H1 (cell line): Measurements from ENCODE around the gene AGAP1. TPM values are rescaled to one million over a fixed set of nuclear protein-coding genes. Genes with fewer than 3 reads are reported as not detected.

Experiments
- CTCF ChIA-PET: fragments of 300-600 bp; sonication (Branson Sonifier 250); formaldehyde crosslinking; loops from one replicate; lab custom pipeline; 2021; ENCODE audit not compliant: partially characterized antibody; lab: Charles Lee
- POLR2A ChIA-PET: fragments of 300-600 bp; sonication (Branson Sonifier 250); formaldehyde crosslinking; loops from one replicate; lab custom pipeline; 2021; ENCODE audit warnings: inconsistent platforms; ENCODE audit not compliant: partially characterized antibody; lab: Charles Lee
- DNase-seq, 2 experiments: peaks; one replicate each; pipeline versions ENCODE4 v3.0.0 to v3.0.0-alpha.2; 2010 to 2022; ENCODE audit warnings: low spot score in 2 of 2, low read depth in 1 of 2, mixed read lengths in 1 of 2
- FAIRE-seq: peaks from 2 replicates; lab custom pipeline; 2011; peaks lifted over from hg19 to GRCh38; lab: Jason Lieb, UNC
- H2AFZ ChIP-seq: 2 replicates; pipeline ENCODE4 v1.8.1; 2012; ENCODE audit warnings: low read length, inconsistent platforms
- H2AK5ac ChIP-seq: 2 replicates; pipeline ENCODE4 v1.6.1; 2013; ENCODE audit warnings: low read depth, low read length
- H2BK120ac ChIP-seq: replicated peaks from 2 replicates; pipeline ENCODE3; 2013; ENCODE audit warnings: low read depth, low read length, inconsistent platforms
- H2BK12ac ChIP-seq: 2 replicates; pipeline ENCODE4 v1.6.1; 2013; ENCODE audit warnings: low read depth, low read length
- H2BK15ac ChIP-seq: 2 replicates; pipeline ENCODE4 v1.6.1; 2013; ENCODE audit warnings: low read length
- H2BK20ac ChIP-seq: 2 replicates; pipeline ENCODE4 v1.6.1; 2013; ENCODE audit warnings: low read length
- H2BK5ac ChIP-seq: 2 replicates; pipeline ENCODE4 v1.6.1; 2013; ENCODE audit warnings: low read depth, low read length
- H3K14ac ChIP-seq: 2 replicates; pipeline ENCODE4 v1.6.1; 2013; ENCODE audit warnings: inconsistent platforms; ENCODE audit not compliant: insufficient read length
- H3K18ac ChIP-seq: 2 replicates; pipeline ENCODE4 v1.6.1; 2013; ENCODE audit warnings: low read length; ENCODE audit errors: extremely low read depth
- H3K23ac ChIP-seq: 2 replicates; pipeline ENCODE4 v1.6.1; 2013; ENCODE audit warnings: inconsistent platforms; ENCODE audit not compliant: insufficient read length
- H3K23me2 ChIP-seq: 2 replicates; pipeline ENCODE4 v1.6.1; 2013; ENCODE audit warnings: low read depth, low read length
- H3K27ac ChIP-seq: 2 replicates; pipeline ENCODE4 v1.6.1; 2011; ENCODE audit warnings: low read depth, low read length, inconsistent platforms
- H3K27me3 ChIP-seq, 4 experiments: replicated peaks in 1 of 4; 1 replicate in 1 of 4; 2 replicates in 3 of 4; pipeline versions ENCODE4 v1.6.1 to v1.8.1; 2011 to 2013; ENCODE audit warnings: low read length in 3 of 4, mild to moderate bottlenecking in 3 of 4, inconsistent platforms in 2 of 4, mixed read lengths in 2 of 4, moderate library complexity in 1 of 4; ENCODE audit not compliant: control insufficient read depth in 3 of 4, insufficient read depth in 3 of 4; ENCODE audit errors: extremely low read depth in 1 of 4
- H3K36me3 ChIP-seq, 4 experiments: 2 replicates each; pipeline versions ENCODE4 v1.6.1 to v1.8.1; 2011 to 2013; ENCODE audit warnings: mild to moderate bottlenecking in 4 of 4, low read length in 3 of 4, moderate library complexity in 2 of 4, control low read depth in 1 of 4, inconsistent platforms in 1 of 4; ENCODE audit not compliant: insufficient read depth in 4 of 4, control insufficient read depth in 2 of 4
- H3K4ac ChIP-seq: replicated peaks from 2 replicates; pipeline ENCODE3; 2013; ENCODE audit warnings: low read length, low read depth, mixed read lengths, inconsistent platforms; ENCODE audit not compliant: insufficient read length
- H3K4me1 ChIP-seq, 4 experiments: replicated peaks in 1 of 4; 1 replicate in 1 of 4; 2 replicates in 3 of 4; pipeline versions ENCODE4 v1.6.1 to v1.8.1; 2011 to 2013; ENCODE audit warnings: low read length in 3 of 4, inconsistent platforms in 2 of 4, mixed read lengths in 1 of 4; ENCODE audit not compliant: insufficient read depth in 4 of 4, control insufficient read depth in 3 of 4
- H3K4me2 ChIP-seq, 2 experiments: 2 replicates each; pipeline versions ENCODE4 v1.6.1 to v1.8.1; 2011 to 2013; ENCODE audit warnings: low read depth in 2 of 2, low read length in 2 of 2, control low read depth in 1 of 2, inconsistent platforms in 1 of 2, mild to moderate bottlenecking in 1 of 2; ENCODE audit not compliant: insufficient read depth in 1 of 2
- H3K4me3 ChIP-seq, 4 experiments: fragments of 200-600, 300-600 bp in 1 of 4; sonication (generic), shearing (Covaris generic), sonication (Bioruptor Twin) in 1 of 4; 2 replicates each; pipeline versions ENCODE4 v1.5.1 to v1.8.1; 2011 to 2016; ENCODE audit warnings: low read length in 4 of 4, low read depth in 3 of 4, control low read depth in 2 of 4, inconsistent platforms in 2 of 4, mild to moderate bottlenecking in 2 of 4, mixed read lengths in 1 of 4, moderate library complexity in 1 of 4; ENCODE audit not compliant: insufficient read depth in 2 of 4; ENCODE audit errors: extremely low read depth in 1 of 4
- H3K56ac ChIP-seq: replicated peaks from 2 replicates; pipeline ENCODE3; 2013; ENCODE audit warnings: low read depth, mild to moderate bottlenecking, mixed read lengths, low read length, inconsistent platforms; ENCODE audit not compliant: insufficient read length
- H3K79me1 ChIP-seq: 2 replicates; pipeline ENCODE4 v1.6.1; 2013; ENCODE audit warnings: low read depth, low read length, control low read depth
- H3K79me2 ChIP-seq, 2 experiments: 2 replicates each; pipeline versions ENCODE4 v1.6.1 to v1.8.1; 2012 to 2013; ENCODE audit warnings: low read length in 2 of 2, mild to moderate bottlenecking in 2 of 2, inconsistent platforms in 1 of 2; ENCODE audit not compliant: insufficient read depth in 2 of 2, control insufficient read depth in 1 of 2
- H3K9ac ChIP-seq, 4 experiments: replicated peaks in 1 of 4; 1 replicate in 1 of 4; 2 replicates in 3 of 4; pipeline versions ENCODE4 v1.6.1 to v1.8.1; 2011 to 2013; ENCODE audit warnings: low read depth in 3 of 4, low read length in 3 of 4, control low read depth in 2 of 4, mild to moderate bottlenecking in 2 of 4, moderate library complexity in 2 of 4, inconsistent platforms in 1 of 4; ENCODE audit errors: extremely low read depth in 1 of 4
- H3K9me3 ChIP-seq, 2 experiments: 2 replicates each; pipeline versions ENCODE4 v1.6.1 to v1.8.1; 2012 to 2013; ENCODE audit warnings: mild to moderate bottlenecking in 2 of 2, moderate library complexity in 2 of 2, control low read depth in 1 of 2, inconsistent platforms in 1 of 2, low read depth in 1 of 2, low read length in 1 of 2, mixed read lengths in 1 of 2; ENCODE audit not compliant: insufficient read depth in 2 of 2
- H4K20me1 ChIP-seq, 2 experiments: replicated peaks in 1 of 2; 2 replicates each; pipeline versions ENCODE3 to v1.8.1; 2011 to 2013; ENCODE audit warnings: inconsistent platforms in 2 of 2, low read length in 2 of 2, mild to moderate bottlenecking in 1 of 2; ENCODE audit not compliant: insufficient read depth in 2 of 2, control insufficient read depth in 1 of 2
- H4K5ac ChIP-seq: 2 replicates; pipeline ENCODE4 v1.6.1; 2013; ENCODE audit warnings: low read length, low read depth, mixed read lengths, inconsistent platforms; ENCODE audit not compliant: insufficient read length
- H4K8ac ChIP-seq: 2 replicates; pipeline ENCODE4 v1.8.0; 2013; ENCODE audit warnings: mild to moderate bottlenecking, moderate library complexity, low read length, inconsistent platforms; ENCODE audit not compliant: insufficient read depth; ENCODE audit errors: extremely low read depth
- H4K91ac ChIP-seq: replicated peaks from 2 replicates; pipeline ENCODE3; 2013; ENCODE audit warnings: low read length, mixed read lengths, inconsistent platforms; ENCODE audit not compliant: insufficient read length
- CEBPB ChIP-seq: IDR thresholded peaks from 2 replicates; pipeline ENCODE4 v1.6.1; 2012; ENCODE audit warnings: low read depth, low read length
- EP300 ChIP-seq, 2 experiments: IDR thresholded peaks; 1 replicate in 1 of 2; 2 replicates in 1 of 2; pipeline ENCODE4 v1.6.1; 2011 to 2012; ENCODE audit warnings: low read depth in 2 of 2, low read length in 2 of 2, mild to moderate bottlenecking in 2 of 2, borderline replicate concordance in 1 of 2, inconsistent platforms in 1 of 2, moderate library complexity in 1 of 2
- EZH2 ChIP-seq: fragments of 200-600 bp; sonication (generic); IDR thresholded peaks from 2 replicates; pipeline ENCODE4 v1.7.1; 2012; ENCODE audit warnings: low read depth, mild to moderate bottlenecking, moderate library complexity, low read length, inconsistent platforms; ENCODE audit not compliant: severe bottlenecking
- HDAC2 ChIP-seq, 2 experiments: fragments of 300-600 bp in 1 of 2; sonication (generic) in 1 of 2; IDR thresholded peaks; 2 replicates each; pipeline ENCODE4 v1.6.1; 2011 to 2012; ENCODE audit warnings: low read depth in 2 of 2, low read length in 2 of 2, mild to moderate bottlenecking in 2 of 2, moderate library complexity in 2 of 2, borderline replicate concordance in 1 of 2, inconsistent platforms in 1 of 2
- POLR2AphosphoS5 ChIP-seq: IDR thresholded peaks from 2 replicates; pipeline ENCODE4 v1.6.1; 2011; ENCODE audit warnings: low read depth, low read length
- RFX5 ChIP-seq: IDR thresholded peaks from 2 replicates; pipeline ENCODE4 v1.6.1; 2011; ENCODE audit warnings: low read depth, low read length, improper control_type of control experiment, borderline replicate concordance
- RXRA ChIP-seq: IDR thresholded peaks from 2 replicates; pipeline ENCODE4 v1.6.1; 2011; ENCODE audit warnings: low read depth, mild to moderate bottlenecking, low read length, moderate library complexity; ENCODE audit not compliant: insufficient read depth
- SAP30 ChIP-seq: fragments of 300-600 bp; sonication (generic); IDR thresholded peaks from 2 replicates; pipeline ENCODE4 v1.7.1; 2012; ENCODE audit warnings: low read length, moderate library complexity, mild to moderate bottlenecking, inconsistent platforms; ENCODE audit not compliant: insufficient read depth, insufficient replicate concordance
- SIX5 ChIP-seq: IDR thresholded peaks from 2 replicates; pipeline ENCODE4 v1.6.1; 2011; ENCODE audit warnings: mild to moderate bottlenecking, low read depth, low read length
- WGBS, 2 experiments: shearing (Covaris generic) in 1 of 2; methylation state at CpG; one replicate each; pipeline versions ENCODE4 v1.1.6 to v1.1.7; 2013 to 2015; ENCODE audit warnings: low lambda C conversion rate in 2 of 2, mixed read lengths in 2 of 2, inconsistent platforms in 1 of 2, low coverage in 1 of 2, missing lambda C conversion rate in 1 of 2; ENCODE audit not compliant: insufficient replicate concordance in 2 of 2, insufficient coverage in 1 of 2, insufficient read length in 1 of 2; ENCODE audit errors: extremely low coverage in 1 of 2, missing lambda C conversion rate in 1 of 2; 5-methylcytosine and 5-hydroxymethylcytosine counted together
- polyA plus RNA-seq, 7 experiments: library from polyadenylated mRNA; depleted of rRNA in 3 of 7; stranded (reverse) in 5 of 7; unstranded in 2 of 7; fragments of >200 nt in 5 of 7; fragments of 200-250 nt in 2 of 7; gene quantifications; 1 replicate in 5 of 7; 2 replicates in 1 of 7; 4 replicates in 1 of 7; pipeline versions ENCODE4 v1.2.1 to v1.2.3, GENCODE V29; 2011 to 2013; ENCODE audit warnings: missing spikeins in 2 of 7, mixed read lengths in 2 of 7
- total RNA-seq: library from RNA; stranded (reverse); fragmentation: NEBNext Ultra II Directional; extraction: Animal tissue kit (Norgen Biotek cat#: 25700); gene quantifications from 2 replicates; pipeline ENCODE4 v1.2.1, GENCODE V29; 2021
- TF ChIP-seq, protein P1 (sequence below): IDR thresholded peaks from 2 replicates; pipeline ENCODE4 v1.6.1; 2012; ENCODE audit warnings: low read length, inconsistent platforms

Gene AGAP1
- total and polyA plus RNA-seq, 2 of the 8 experiments (the other 6 are each of a cell fraction or from before 2014, with no cell fraction given), result 18.1 to 39.4 TPM

DNA sequence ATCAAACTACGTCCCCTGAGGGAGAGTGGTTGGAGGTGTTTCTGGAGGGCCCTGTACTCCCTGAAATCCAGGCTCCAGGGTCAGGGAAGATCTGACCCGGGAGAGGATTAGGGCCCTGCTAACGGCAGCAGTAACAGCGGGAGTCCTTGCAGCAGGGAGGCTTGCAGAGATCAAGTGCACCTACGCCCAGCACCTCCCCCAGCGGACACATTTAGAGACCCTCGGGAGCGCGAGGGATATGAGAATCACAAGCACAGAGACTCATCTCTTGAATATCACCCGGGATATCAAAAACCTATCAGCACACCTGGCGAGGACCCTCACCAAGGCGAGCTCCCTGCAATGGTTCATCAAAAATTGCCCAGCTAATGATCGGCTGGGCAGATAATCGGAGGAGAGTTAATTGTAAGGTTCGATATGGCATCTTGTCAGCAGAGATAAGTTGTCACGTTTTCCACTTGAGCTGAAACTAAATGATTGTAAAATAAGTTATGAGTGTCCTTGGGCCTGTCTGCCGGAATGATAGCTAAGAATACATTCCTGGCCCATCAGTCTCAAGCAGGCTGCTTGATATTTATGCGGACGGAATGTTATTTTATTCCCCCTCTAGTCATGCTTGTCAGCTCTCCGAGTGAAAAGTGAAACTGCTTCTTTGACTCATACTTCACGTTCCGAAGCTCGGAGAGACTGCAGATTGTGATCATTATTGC, 464.5 kb downstream of the AGAP1 start:
- Histone ChIP-seq H3K56ac (no peak overlapping the region), H3K9me3 (no peaks in the 10 kb centered on the region), H3K27ac (no peak overlapping the region), H3K36me3 (no peaks in the 10 kb centered on the region), H4K91ac (no peak overlapping the region), H2AK5ac (no peak overlapping the region), H4K5ac (no peak overlapping the region), H3K14ac (no peak overlapping the region), H3K4ac (no peak overlapping the region), H3K4me3 (no peak overlapping the region), H3K79me1 (no peaks in the 10 kb centered on the region; the same call in 1 of the 2 replicates), H4K8ac (no peak overlapping the region), H3K23me2 (no peaks in the 10 kb centered on the region), H3K18ac (no peak overlapping the region), H2BK12ac (no peak overlapping the region), H3K27me3 (no peaks in the 10 kb centered on the region), H3K9ac (no peak overlapping the region), H3K23ac (no peak overlapping the region), H2AFZ (no peak overlapping the region), H2BK5ac (no peak overlapping the region), H2BK120ac (no peak overlapping the region), H2BK15ac (no peak overlapping the region), H3K4me1 (no peaks in the 10 kb centered on the region), H4K20me1 (peaks cover 0 to 2% of the 10 kb centered on the region in 2 experiments), H3K4me2 (no peak overlapping the region), H3K79me2 (no peaks in the 10 kb centered on the region), H2BK20ac (no peak overlapping the region)
- POLR2A ChIA-PET, result no interaction called here
- 91% methylated on average over 23 of the region's 23 CpGs; no CpG with 5 or more reads in 1 of the 2 experiments for WGBS, 2 experiments
- no peak for FAIRE-seq
- DNase-seq, result no peak
- CTCF ChIA-PET, result interaction anchor here (0.7 to 1.6 kb wide), 7 partner anchors 10 to 219 kb away, joined by 3 to 5 read pairs (median 3); no protein-coding TSS in a partner anchor
- TF ChIP-seq SAP30, result no peak
- TF ChIP-seq, protein P1, sequence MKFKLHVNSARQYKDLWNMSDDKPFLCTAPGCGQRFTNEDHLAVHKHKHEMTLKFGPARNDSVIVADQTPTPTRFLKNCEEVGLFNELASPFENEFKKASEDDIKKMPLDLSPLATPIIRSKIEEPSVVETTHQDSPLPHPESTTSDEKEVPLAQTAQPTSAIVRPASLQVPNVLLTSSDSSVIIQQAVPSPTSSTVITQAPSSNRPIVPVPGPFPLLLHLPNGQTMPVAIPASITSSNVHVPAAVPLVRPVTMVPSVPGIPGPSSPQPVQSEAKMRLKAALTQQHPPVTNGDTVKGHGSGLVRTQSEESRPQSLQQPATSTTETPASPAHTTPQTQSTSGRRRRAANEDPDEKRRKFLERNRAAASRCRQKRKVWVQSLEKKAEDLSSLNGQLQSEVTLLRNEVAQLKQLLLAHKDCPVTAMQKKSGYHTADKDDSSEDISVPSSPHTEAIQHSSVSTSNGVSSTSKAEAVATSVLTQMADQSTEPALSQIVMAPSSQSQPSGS, result no peak
- TF ChIP-seq CEBPB, result no peak
- TF ChIP-seq HDAC2 (IDR thresholded peaks at IDR 0.05; ENCODE audit: borderline replicate concordance in 1 of 2, low read depth in 2 of 2, low read length in 2 of 2), result no peak
- TF ChIP-seq RXRA, result no peak
- no peak for TF ChIP-seq EZH2
- TF ChIP-seq POLR2AphosphoS5, result no peak
- TF ChIP-seq RFX5, result no peak
- TF ChIP-seq SIX5, result no peak
- TF ChIP-seq EP300 (IDR thresholded peaks at IDR 0.05; ENCODE audit: borderline replicate concordance in 1 of 2, low read depth in 2 of 2, low read length in 2 of 2), result no peak
